NCI-H1930 (cell line): Measurements from ENCODE around the gene YTHDC2.
"Not testable (repeated sequence)": the region's sequence is repeated elsewhere in the genome, so short reads cannot be mapped to it uniquely, and the experiment has no call there.

Experiments
- DNase-seq, 2 experiments: peaks; one replicate each; lab custom pipeline; 2025; lab: John Stamatoyannopoulos, UW

YTHDC2 gene

DNA sequence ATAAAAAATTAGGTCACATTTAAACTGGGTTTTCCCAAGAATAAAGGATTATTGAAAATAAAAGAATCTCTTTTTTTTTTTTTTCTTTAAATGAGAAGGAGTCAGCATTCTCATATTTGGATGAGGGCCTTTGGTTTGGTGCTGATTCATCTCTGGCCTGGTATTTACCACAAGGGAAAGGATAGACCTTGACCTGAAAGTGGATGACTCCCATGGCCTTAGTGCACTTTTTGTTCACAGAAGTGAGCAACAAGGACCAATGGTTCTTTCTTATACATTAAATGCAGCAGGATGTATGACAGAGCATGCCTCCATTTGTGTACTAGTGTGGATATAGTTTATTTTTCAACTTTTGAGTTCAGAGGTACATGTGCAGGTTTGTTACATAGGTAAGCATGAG, 6.9 kb downstream of the YTHDC2 start:
- no peak for DNase-seq

DNA sequence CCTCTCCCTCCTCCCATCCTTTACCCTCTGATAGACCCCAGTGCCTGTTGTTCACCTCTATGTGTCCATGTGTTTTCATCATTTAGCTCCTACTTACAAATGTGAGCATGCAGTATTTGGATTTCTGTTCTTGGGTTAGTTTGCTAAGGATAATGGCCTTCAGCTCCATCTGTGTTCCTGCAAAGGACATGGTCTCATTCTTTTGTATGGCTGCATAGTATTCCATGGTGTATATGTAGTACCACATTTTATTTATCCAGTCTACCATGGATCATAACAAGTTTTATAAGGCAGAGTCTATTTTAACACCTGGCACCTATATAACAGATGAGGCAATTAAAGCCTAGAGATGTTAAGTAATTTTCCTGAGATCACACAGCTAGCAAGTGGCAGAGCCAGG, 7.4 kb downstream of the YTHDC2 start:
- DNase-seq: no peak

DNA sequence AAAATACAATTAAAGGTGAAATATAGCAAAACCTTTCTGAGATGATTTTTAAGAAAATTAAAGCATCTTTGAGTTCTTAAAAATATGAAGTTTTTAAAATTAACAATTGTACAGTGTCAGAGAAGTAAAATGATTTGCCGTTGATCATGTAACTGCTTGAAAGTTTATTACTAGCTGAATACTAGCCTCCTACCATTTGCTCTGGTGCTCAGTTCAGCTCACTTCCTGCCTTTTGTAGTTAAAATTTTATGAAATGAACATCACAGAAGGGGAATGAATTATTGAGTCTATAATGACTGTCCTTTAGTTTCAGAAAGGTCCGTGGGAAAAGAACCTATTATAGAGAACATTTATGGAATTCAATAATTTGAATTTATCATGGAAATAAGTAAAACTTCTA, 9.7 kb downstream of the YTHDC2 start:
- no peak for DNase-seq

DNA sequence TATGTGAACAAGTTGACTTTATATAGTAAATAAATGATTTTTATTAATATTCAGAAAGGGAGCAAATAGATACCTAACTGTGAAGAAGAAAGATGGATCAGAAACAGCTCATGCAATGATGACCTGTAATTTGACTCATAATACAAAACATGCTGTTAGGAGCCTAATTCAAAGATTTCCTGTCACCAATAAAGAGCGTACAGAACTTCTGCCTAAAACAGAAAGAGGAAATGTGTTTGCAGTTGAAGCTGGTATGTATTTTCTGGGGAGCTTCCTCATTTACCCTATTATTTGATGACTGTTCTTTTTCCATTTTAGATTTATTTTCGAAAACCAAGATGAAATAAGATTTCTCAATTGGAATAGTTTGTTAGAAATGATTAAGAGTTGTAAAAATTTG, 11.4 kb downstream of the YTHDC2 start:
- DNase-seq: no peak

DNA sequence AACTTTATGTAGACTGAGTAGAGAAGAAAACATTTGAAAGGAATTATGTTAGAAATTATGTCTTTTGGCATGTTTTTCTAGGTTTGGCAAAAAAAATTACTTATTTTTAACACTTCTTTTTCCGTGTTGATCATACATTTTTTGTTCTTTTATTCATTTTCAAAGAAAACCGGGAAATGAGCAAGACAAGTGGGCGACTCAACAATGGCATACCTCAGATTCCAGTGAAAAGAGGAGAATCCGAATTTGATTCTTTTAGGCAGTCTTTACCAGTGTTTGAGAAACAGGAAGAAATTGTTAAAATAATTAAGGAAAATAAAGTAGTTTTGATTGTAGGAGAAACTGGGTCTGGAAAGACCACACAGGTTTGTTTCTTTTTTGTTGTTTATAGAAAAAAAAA, 12.9 kb downstream of the YTHDC2 start:
- DNase-seq: no peak

DNA sequence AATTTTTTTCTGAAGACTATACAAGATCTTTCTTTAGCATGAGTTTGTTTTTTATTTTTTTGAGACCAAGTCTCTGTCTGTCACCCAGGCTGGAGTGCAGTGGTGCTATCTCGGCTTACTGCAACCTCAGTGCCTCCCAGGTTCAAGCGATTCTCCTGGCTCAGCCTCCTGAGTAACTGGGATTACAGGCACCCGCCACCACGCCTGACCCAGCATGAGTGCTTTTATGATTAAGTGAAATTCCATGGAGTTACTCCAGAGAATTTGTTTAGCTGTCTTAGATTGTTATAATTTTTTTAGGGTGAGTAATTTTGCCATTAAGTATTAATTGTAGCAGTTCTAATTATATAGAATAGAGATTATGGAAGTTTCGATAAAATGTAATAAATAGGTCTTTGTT, 14.3 kb downstream of the YTHDC2 start:
- DNase-seq: no peak

DNA sequence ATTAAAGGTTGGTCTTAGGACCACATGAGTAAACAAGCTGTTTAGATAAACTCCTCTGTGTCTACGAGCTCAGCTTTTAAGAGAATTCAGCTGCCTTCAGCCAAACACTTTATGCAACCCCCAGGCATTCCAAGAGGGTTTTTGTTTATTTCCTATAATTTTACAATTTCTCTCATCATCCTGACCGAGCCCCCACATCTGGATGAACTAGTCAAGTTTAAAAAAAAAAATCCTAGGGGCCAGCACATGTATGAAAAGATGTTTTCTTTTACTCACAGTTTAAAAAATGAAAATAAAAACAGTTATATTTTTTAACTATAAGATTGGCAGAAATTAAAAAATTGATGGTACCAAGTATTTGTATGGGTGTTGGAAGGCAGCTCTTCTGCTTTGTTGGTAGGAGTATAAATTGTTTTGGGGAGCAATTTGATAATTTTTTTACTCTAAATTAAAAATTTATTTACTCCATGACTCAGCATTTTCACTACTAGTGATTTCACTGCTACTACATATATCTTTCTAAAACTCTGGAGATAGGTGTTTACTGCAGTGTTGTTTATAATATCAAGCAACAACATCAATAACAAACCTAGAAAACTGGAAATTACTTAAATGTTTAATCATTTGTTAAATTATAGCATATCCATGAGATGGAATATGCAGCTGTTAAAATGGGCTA, 18.1 kb downstream of the YTHDC2 start:
- DNase-seq: no peak

DNA sequence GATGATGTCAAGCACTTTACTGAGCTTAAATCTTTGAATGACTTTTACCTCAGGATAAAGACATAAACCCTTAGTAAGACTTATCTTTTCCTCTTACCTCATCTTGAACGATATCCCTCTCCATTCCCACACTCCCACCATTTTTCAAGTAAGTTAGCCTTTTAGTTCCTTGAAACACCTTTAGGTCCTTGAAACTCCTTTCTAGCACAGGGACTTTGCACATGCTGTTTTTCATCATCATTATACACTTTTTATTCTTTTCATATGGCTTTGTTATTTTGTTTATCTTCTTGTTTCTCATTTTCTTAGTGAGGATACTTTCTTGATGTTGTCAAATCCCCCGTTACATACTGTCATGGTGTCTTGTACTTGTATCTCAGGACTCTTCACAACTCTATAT, 24.8 kb downstream of the YTHDC2 start:
- DNase-seq: no peak

DNA sequence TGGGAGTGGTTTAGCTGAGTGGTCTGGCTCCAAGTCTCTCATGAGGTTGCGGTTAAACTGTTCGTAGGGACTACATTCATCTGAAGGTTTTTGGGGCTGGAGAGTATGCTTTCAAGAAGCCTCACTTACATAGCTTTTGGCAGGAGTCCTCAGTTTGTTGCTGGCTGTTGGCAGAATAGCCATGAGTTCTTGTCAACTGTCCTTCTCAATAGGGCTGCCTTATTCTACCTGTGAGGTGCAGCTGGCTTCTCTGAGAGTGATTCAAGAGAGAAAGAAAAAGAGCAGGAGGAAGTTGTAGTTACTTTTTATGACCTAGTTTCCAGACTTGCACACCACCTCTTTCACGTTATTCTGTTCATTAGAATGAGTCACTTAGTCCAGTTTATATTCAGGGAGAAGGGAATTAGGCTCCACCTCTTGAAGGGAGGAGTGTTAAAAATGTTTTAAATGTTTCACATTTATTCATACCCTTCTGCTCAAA, 33.2 kb downstream of the YTHDC2 start:
- DNase-seq: no peak

DNA sequence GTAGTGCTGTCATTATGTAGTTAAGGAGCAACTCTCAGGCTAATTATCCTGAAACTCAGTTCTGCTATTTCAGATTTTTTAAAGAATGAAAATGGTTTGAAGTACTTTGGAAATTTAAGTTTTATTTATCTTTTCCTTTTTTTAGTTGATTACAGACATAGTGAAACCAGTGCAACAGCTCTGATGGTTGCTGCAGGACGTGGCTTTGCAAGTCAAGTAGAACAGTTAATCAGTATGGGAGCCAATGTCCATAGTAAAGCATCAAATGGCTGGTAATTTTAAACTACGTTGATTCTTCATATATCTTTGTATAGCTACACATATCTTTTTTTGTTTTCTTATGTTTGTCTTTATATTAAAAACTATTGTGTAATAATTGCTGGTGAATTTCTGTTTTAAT, 34.9 kb downstream of the YTHDC2 start:
- DNase-seq: no peak

DNA sequence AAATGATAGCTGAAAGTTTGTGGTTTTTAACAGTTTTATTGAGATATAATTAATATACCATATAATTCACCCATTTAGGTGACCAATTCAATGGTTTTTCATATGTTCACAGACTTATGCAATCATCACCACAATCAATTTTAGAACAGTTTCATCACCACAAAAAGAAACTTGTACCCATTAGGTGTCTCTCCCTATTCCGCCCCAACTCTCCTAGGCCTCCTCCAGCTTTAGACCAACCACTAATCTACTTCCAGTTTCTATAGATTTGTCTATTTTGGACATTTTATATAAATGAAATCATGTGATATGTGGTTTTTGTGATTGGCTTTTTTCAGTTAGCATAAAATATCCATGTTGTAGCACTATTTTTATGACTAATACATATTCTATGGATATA, 38.6 kb downstream of the YTHDC2 start:
- no peak for DNase-seq

DNA sequence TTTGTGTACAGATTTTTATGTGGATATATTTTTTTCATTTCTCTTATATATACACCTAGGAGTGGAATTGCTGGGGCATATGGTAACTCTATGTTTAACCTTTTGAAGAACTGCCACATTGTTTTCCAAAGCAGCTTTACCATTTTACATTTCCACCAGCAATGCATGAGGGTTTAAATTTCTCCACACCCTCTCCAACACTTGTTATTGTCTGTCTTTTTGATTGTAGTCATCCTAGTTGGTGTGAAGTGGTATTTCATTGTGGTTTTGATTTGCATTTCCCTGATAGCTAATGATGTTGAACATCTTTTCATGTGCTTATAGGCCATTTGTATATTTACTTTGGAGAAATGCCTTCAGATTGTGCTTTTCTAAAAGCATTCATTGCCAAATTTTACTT, 39.1 kb downstream of the YTHDC2 start:
- DNase-seq: no peak

DNA sequence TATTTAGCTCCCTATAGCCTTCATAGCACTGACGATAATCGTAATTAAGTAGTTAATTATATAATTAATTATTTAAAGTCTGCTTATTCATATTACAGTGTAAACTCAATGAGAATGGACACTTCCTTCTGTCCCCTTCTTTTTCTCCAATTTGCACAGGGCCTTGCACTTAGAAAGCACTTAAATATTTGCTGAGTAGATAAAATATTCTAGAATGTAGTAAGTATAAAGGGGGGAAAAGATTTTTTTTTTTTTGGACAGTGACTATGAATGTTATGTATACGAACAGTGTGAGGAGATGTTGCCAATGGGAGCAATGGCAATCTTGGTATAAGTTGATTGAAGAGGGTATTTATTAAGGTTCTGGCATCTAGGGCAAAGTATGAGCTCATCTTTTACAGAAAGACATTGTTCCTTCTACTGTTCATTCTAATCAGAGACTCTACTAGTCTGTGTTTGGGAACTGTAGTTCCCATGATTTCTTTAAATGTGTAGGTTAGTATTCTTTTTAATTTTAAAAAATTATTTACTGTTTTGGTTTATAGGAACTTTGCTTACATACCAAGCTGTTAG, 49.4 kb downstream of the YTHDC2 start:
- DNase-seq: no peak

DNA sequence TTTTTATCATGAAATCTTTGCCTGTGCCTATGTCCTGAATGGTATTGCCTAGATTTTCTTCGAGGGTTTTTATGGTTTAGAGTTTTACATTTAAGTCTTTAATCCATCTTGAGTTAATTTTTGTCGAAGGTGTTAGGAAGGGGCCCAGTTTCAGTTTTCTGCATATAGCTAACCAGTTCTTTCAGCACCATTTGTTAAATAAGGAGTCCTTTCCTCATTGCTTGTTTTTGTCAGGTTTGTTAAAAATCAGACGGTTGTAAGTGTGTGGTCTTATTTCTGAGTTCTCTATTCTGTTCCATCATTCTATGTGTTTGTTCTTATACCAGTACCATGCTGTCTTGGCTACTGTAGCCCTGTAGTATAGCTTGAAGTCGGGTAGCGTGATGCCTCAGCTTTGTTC, 55.9 kb downstream of the YTHDC2 start:
- DNase-seq: no peak

DNA sequence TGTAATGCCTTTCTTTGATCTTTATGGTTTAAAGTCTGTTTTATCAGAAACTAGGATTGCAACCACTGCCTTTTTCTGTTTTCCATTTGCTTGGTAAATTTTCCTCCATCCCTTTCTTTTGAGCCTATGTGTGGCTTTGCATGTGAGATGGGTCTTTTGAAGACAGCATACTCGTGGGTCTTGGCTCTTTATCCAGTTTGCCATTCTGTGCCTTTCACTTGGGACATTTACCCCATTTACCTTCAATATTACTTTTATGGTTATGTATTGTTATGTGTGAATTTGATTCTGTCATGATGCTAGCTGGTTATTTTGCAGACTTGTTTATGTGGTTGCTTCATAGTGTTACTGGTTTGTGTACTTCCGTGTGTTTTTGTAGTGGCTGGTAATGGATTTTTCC, 59.2 kb downstream of the YTHDC2 start:
- DNase-seq: no peak

DNA sequence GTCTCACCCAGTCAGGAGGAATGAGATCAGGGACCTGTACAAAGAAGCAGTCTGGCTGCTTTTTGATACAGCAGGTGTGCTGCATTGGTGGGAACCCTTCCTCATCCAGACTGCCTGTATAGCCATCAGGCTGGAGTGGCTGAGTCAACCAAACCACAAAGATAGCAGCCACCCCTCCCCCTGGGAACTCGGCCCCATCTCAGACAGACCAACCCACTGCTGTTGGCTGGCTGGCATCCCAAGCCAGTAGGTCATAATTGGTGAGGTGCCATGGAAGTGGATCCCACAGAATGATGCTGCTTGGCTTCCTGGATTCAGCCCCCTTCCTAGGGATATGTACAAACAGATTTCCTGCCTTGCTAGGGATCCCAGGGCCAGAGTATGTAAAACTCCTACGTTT, 60.9 kb downstream of the YTHDC2 start:
- DNase-seq: no peak

DNA sequence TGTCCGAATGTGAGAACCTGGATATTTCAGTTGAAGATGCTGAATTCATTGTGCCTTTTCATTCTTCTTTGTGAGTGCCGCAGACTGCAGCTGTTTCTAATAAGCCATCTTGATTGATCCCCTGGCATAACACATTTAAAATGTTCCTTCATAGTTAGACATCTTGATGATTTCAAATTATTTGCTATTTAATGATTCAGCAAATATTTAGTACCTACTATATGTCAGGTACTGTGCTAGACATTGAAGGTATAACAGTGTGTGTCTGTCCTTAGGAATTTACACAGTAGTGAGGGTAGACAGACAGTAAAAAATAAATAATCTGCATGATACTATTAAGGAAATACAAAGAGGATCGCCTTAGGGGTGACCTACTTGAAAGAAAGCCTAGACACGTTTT, 61.6 kb downstream of the YTHDC2 start:
- no peak for DNase-seq

DNA sequence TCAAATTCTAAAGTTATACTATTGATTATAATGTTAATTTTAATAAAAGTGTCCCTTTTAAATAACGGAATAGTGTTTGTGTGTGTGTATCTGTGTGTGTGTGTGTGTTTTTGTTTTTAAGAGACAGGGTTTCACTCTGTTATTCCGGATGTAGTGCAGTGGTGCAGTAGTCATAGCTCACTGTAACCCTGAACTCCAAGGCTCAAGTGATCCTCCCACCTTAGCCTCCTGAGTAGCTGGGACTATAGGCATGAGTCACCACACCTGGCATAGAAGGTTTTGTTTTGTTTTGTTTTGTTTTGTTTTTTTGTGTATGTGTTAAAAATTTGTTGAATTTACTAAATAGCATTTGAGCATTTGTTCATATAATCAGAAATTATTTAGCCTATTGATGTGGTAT, 64.6 kb downstream of the YTHDC2 start:
- DNase-seq: no peak

DNA sequence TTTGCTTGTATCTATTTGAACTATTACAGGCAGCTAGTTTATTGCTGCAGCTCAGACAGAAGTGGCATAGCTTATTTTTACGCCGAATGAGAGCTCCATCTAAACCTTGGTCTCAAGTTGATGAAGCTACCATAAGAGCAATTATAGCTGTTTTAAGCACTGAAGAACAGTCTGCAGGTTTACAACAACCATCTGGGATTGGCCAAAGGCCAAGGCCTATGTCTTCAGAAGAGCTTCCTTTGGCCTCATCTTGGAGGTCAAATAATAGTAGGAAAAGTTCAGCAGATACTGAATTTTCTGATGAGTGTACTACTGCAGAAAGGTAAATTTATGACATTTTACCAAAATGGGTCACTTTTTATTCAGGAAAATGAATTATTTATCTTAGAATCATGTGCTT, 67.9 kb downstream of the YTHDC2 start:
- DNase-seq: no peak

DNA sequence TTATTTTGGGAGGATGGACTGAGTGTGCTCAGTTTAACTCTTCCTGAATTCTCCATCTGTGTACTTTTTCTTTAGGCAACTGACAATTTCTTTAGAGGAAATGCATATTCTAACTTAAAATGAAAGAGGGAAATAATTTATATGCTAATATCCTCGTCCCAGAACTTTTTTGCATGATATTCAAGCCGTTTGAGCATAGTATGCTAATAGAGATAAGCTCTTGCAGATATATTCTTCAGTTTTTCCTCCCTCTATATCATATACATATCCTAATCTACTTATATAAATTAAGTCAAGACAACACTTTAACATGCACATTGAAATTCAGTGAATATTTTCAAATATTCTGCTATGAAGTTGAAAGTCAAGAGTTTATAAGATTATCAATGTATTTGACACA, 84.7 kb downstream of the YTHDC2 start:
- no peak for DNase-seq

DNA sequence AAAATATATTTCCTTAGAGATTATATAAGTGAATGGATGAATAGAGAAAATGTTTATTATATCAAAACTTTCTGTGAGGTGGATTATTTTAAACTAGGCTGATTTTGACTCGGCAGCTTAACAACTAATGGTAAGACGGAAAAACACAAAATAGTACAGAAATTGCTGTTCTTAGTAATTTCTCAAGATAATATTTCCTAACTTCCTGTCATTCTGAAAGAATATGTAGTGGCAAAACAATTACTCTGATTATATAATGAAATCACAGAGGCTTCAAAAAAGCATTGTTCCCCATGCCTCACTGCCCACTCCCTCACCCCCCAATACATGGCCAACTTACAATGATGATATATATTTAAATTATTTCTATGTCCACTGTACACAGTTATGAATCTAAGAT, 85.4 kb downstream of the YTHDC2 start:
- no peak for DNase-seq

DNA sequence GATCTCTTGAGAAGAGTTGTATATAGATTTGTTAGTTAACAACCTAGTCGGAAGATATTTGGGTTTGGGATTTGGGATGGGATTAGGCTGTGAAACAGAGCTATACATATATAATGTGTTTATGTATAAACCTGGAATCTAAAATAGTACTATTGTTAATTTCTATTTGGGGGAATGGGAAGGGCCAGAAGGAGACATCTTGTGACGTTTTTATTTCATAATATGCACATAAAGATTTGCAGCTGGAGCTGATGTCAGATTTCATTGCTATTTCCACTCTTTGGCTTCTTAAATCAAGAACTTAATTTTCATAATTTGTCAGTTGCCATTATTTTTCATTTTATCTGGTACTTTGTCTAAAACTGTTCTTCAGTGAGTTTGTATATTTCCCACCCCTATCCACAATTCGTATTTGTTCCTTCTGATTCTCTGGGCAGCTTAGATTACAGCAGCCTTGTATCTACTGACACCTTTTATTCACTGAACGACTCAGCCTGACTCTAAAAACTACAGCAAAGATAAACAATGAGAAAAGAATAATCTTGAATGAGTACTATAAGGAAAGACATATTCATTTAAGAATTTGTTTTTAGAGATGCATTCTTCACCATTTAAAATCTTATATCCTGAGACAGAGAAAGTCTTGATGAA, 86.9 kb downstream of the YTHDC2 start:
- DNase-seq: no peak

DNA sequence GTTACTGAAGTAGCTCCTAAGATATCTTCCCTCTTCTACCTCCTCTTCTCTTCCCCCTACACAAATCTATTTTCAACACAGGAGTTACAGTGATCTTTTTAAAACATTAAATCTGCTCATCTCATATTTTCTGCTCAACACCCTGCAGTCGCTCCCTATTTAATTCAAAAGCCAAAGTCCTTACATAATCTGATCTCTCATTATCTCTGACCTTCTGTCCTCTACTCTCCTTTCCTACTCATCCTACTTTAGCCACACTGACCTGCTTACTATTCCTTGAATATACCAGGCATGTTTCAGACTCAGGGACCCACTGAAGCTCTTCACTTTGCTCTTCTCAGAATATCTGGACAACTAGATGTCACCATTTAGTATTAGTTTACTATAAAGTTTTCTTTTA, 87.9 kb downstream of the YTHDC2 start:
- DNase-seq: no peak

DNA sequence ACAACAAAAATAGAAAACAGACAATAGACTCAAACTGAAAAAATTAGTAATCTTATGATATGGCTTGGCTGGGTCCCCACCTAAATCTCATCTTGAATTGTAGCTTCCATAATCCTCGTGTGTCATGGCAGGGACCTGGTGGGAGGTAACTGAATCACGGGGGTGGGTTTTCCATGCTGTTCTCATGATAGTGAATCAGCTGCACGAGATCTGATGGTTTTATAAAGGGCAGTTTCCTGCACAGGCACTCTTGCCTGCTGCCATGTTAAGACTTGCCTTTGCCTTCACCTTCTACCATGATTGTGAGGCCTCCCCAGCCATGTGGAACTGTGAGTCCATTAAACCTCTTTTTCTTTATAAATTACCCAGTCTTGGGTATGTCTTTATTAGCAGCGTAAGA, 89.8 kb downstream of the YTHDC2 start:
- DNase-seq: not testable (repeated sequence)
